ENCODE results near the gene IQSEC3.

IQSEC3 gene

GRCh38 chr12:153080-153746, 86.6 kb downstream of the IQSEC3 start:
- no peak overlapping the region for H3K4me3 ChIP-seq (ENCODE audit: low read depth, low read length)
- peak; percentile 85 for TF ChIP-seq CTCF (IDR thresholded peaks at IDR 0.05; ENCODE audit: low read depth, low read length, missing control alignments)
- peak; percentile 12 for DNase-seq (ENCODE audit: low read depth)

GRCh38 chr12:154058-154457, 87.5 kb downstream of the IQSEC3 start:
- TF ChIP-seq CTCF (IDR thresholded peaks at IDR 0.05; ENCODE audit: low read depth, low read length, missing control alignments): no peak
- no peak for DNase-seq (ENCODE audit: low read depth)
- H3K4me3 ChIP-seq (ENCODE audit: low read depth, low read length): no peak overlapping the region

GRCh38 chr12:155006-155405, 88.4 kb downstream of the IQSEC3 start:
- no peak for TF ChIP-seq CTCF (IDR thresholded peaks at IDR 0.05; ENCODE audit: low read depth, low read length, missing control alignments)
- DNase-seq (ENCODE audit: low read depth): no peak
- H3K4me3 ChIP-seq (ENCODE audit: low read depth, low read length): no peak overlapping the region

GRCh38 chr12:155646-156045, 89.1 kb downstream of the IQSEC3 start:
- no peak for TF ChIP-seq CTCF (IDR thresholded peaks at IDR 0.05; ENCODE audit: low read depth, low read length, missing control alignments)
- no peak for DNase-seq (ENCODE audit: low read depth)
- no peak overlapping the region for H3K4me3 ChIP-seq (ENCODE audit: low read depth, low read length)

- H3K4me3 ChIP-seq (ENCODE audit: low read depth, low read length): no peak overlapping the region
- no peak for TF ChIP-seq CTCF (IDR thresholded peaks at IDR 0.05; ENCODE audit: low read depth, low read length, missing control alignments)
Observed at GRCh38 chr12:156945-157344, 90.4 kb downstream of the IQSEC3 start.

GRCh38 chr12:157644-158043, 91.1 kb downstream of the IQSEC3 start:
- H3K4me3 ChIP-seq (ENCODE audit: low read depth, low read length): no peak overlapping the region
- TF ChIP-seq CTCF (IDR thresholded peaks at IDR 0.05; ENCODE audit: low read depth, low read length, missing control alignments): no peak
- DNase-seq (ENCODE audit: low read depth): no peak

More at GRCh38 chr12:156945-157344, 90.4 kb downstream of the IQSEC3 start:
- no peak for DNase-seq (ENCODE audit: low read depth)

GRCh38 chr12:159156-159782, 92.7 kb downstream of the IQSEC3 start:
- no peak for DNase-seq (ENCODE audit: low read depth)
- no peak overlapping the region for H3K4me3 ChIP-seq (ENCODE audit: low read depth, low read length)
- TF ChIP-seq CTCF (IDR thresholded peaks at IDR 0.05; ENCODE audit: low read depth, low read length, missing control alignments): no peak

All from GM12864 (cell line).